Left lung (tissue), 10 donors: Measurements from ENCODE around the gene ME2. TPM values are rescaled to one million over a fixed set of nuclear protein-coding genes. Genes with fewer than 3 reads are reported as not detected.

Source experiments
- ATAC-seq: fragments of 200-7000 bp; cut with Tn5 transposase; one replicate; pipeline ENCODE4 v1.9.1; 2020; ENCODE audit warnings: moderate library complexity
- DNase-seq, 4 donors: peaks; one replicate each; pipeline ENCODE4 v3.0.0-alpha.2; 2013 to 2020
- H3K27ac ChIP-seq, 2 donors: fragments of 200-600 bp; sonication (generic) in 1 of 2; one replicate each; pipeline versions ENCODE4 v1.5.0 to v1.8.0; 2020 to 2021
- H3K27me3 ChIP-seq, 2 donors: fragments of 200-600 bp; sonication (generic) in 1 of 2; one replicate each; pipeline versions ENCODE4 v1.5.0 to v1.8.0; 2020 to 2021
- H3K36me3 ChIP-seq, 2 donors: fragments of 200-600 bp; sonication (generic) in 1 of 2; one replicate each; pipeline versions ENCODE4 v1.5.0 to v1.8.0; 2020 to 2021
- H3K4me1 ChIP-seq, 2 donors: fragments of 200-600 bp; one replicate each; pipeline ENCODE4 v1.8.0; 2021
- H3K4me3 ChIP-seq, 2 donors: fragments of 200-600 bp; sonication (generic) in 1 of 2; one replicate each; pipeline versions ENCODE4 v1.5.0 to v1.8.0; 2020 to 2021; ENCODE audit warnings: mild to moderate bottlenecking in 1 of 2
- H3K9me3 ChIP-seq, 2 donors: fragments of 200-600 bp; sonication (generic) in 1 of 2; one replicate each; pipeline versions ENCODE4 v1.5.0 to v1.8.0; 2020 to 2021
- CTCF ChIP-seq, 2 donors: fragments of 200-600 bp; sonication (generic) in 1 of 2; IDR thresholded peaks; one replicate each; pipeline versions ENCODE4 v1.5.0 to v1.8.0; 2021; ENCODE audit warnings: antibody characterized with exemption in 2 of 2
- intact Hi-C, 2 donors: fragments of 100-400 bp; cut with DNase I; formaldehyde crosslinking; loops; one replicate each; pipeline versions ENCODE4 v1.11.2 to v1.14.2; 2022
- polyA plus RNA-seq, 6 donors: library from polyadenylated mRNA; unstranded; fragments of 120-200 nt; gene quantifications; one replicate each; pipeline ENCODE4 v1.2.1, GENCODE V29; 2013; ENCODE audit not compliant: insufficient read length in 6 of 6
- total RNA-seq, 2 donors: library from RNA; stranded (reverse); fragmentation: NEBNext Ultra II Directional; extraction: Animal tissue kit (Norgen Biotek cat#: 25700); gene quantifications; one replicate each; pipeline ENCODE4 v1.2.1, GENCODE V29; 2021
- donor health status: DM: no; HTN: yes; CAD: no.
- donor health status: DM: no; HTN: no; CAD: no.

The ME2 gene
- total and polyA plus RNA-seq, 8 donors, result 29.7 to 61.7 (median 32.4) TPM

- no peak overlapping the region for H3K27ac ChIP-seq
- no peaks in the 10 kb centered on the region for H3K9me3 ChIP-seq
- TF ChIP-seq CTCF (IDR thresholded peaks at IDR 0.05), result no peak
- intact Hi-C loops, result no loop called here
- no peaks in the 10 kb centered on the region for H3K36me3 ChIP-seq
- no peaks in the 10 kb centered on the region for H3K4me1 ChIP-seq
- no peak for ATAC-seq
- DNase-seq, result no peak
- no peaks in the 10 kb centered on the region for H3K27me3 ChIP-seq
- H3K4me3 ChIP-seq, result no peak overlapping the region
Observed at GRCh38 chr18:50953822-50954221, 74.9 kb downstream of the ME2 start.

DNA sequence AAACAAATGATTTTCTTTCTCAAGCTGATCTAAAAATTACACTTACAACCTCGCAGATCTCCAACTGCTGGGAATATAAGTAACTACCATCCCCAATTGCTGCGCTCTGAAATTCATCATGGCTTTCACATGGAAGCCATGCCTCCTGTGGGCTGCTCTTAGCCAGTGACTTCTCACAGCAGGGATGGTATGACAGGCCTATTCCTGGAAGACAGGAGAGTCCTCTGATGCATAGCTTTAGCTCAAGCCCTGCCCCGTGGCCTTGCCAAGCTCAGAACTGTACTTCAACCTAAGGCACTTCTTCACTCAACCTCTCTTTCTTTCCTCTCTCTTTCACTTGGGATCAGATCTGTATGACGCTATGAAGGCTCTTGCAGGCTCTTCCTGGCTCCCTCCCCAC, 76.3 kb downstream of the ME2 start:
- Histone ChIP-seq H3K27ac (no peak overlapping the region), H3K9me3 (no peaks in the 10 kb centered on the region)
- TF ChIP-seq CTCF (IDR thresholded peaks at IDR 0.05), result no peak

GRCh38 chr18:50956116-50956515, 77.2 kb downstream of the ME2 start:
- Histone ChIP-seq H3K36me3 (no peaks in the 10 kb centered on the region), H3K4me3 (no peak overlapping the region), H3K4me1 (no peaks in the 10 kb centered on the region), H3K27ac (no peak overlapping the region), H3K27me3 (no peaks in the 10 kb centered on the region), H3K9me3 (peaks cover 0 to 6% of the 10 kb centered on the region in 2 donors)
- DNase-seq, result no peak
- no peak for ATAC-seq
- intact Hi-C loops, result no loop called here
- no peak for TF ChIP-seq CTCF (IDR thresholded peaks at IDR 0.05)

More for the DNA sequence above, 76.3 kb downstream of the ME2 start:
- Histone ChIP-seq H3K4me3 (no peak overlapping the region), H3K4me1 (no peaks in the 10 kb centered on the region), H3K27me3 (no peaks in the 10 kb centered on the region), H3K36me3 (no peaks in the 10 kb centered on the region)
- ATAC-seq (no peak), DNase-seq (no peak)
- intact Hi-C loops, result no loop called here

- no peak for TF ChIP-seq CTCF (IDR thresholded peaks at IDR 0.05)
- Histone ChIP-seq H3K9me3 (peaks cover 0 to 28% of the 10 kb centered on the region in 2 donors), H3K27me3 (no peaks in the 10 kb centered on the region), H3K4me1 (no peaks in the 10 kb centered on the region), H3K36me3 (no peaks in the 10 kb centered on the region), H3K27ac (no peak overlapping the region), H3K4me3 (no peak overlapping the region)
- intact Hi-C loops, result no loop called here
- ATAC-seq (no peak), DNase-seq (no peak)
Observed at GRCh38 chr18:50961974-50962373, 83.1 kb downstream of the ME2 start.

GRCh38 chr18:50967714-50968661, 89.1 kb downstream of the ME2 start, which contains the start of gene ELAC1:
TSS of gene ELAC1 (plus strand) at chr18:50968040. CDS start at chr18:50974405, 6,365 bp downstream.
- intact Hi-C loops, result no loop called here
- H3K27me3 ChIP-seq, result no peaks in the 10 kb centered on the region
- H3K27ac ChIP-seq, result peak within 1 kb of the TSS; percentile 93 to 95
- peak in 1 of 2 donors; percentile 15 for TF ChIP-seq CTCF (IDR thresholded peaks at IDR 0.05)
- H3K4me1 ChIP-seq, result peaks cover 9 to 21% of the 10 kb centered on the region in 2 donors
- peaks cover 0 to 3% of the 10 kb centered on the region in 2 donors for H3K9me3 ChIP-seq
- DNase-seq (peak; percentile 74 to 95 (median 80)), ATAC-seq (peak; percentile 98)
- H3K36me3 ChIP-seq, result no peaks in the 10 kb centered on the region
- H3K4me3 ChIP-seq, result peak within 1 kb of the TSS; percentile 63 to 84
